AML-193 (cell line): Measurements from ENCODE around the gene CTXN1.
"Not testable (repeated sequence)": the region's sequence is repeated elsewhere in the genome, so short reads cannot be mapped to it uniquely, and the experiment has no call there.

Experiments used
- DNase-seq, 2 experiments: peaks; one replicate each; lab custom pipeline; 2025; lab: John Stamatoyannopoulos, UW

Gene CTXN1

GRCh38 chr19:7944177-7944761, 18.3 kb upstream of the CTXN1 start:
- peak; percentile 79 to 84 for DNase-seq

GRCh38 chr19:7943444-7944176, 17.7 kb upstream of the CTXN1 start, which contains the start of gene TIMM44:
TIMM44 (minus strand) TSS chr19:7943666; CDS start chr19:7943651, 15 bp downstream.
- peak; percentile 97 to 99 for DNase-seq

- DNase-seq, result no peak
Observed at GRCh38 chr19:7942981-7943443, 17.1 kb upstream of the CTXN1 start.

GRCh38 chr19:7941895-7942596, 16.1 kb upstream of the CTXN1 start:
- DNase-seq, result no peak

- no peak for DNase-seq
Observed at GRCh38 chr19:7940841-7941240, 14.9 kb upstream of the CTXN1 start.

- no peak for DNase-seq
Observed at GRCh38 chr19:7934766-7935165, 8.8 kb upstream of the CTXN1 start.

GRCh38 chr19:7933828-7934725, 8.1 kb upstream of the CTXN1 start:
- no peak for DNase-seq

GRCh38 chr19:7933411-7933810, 7.5 kb upstream of the CTXN1 start:
- no peak for DNase-seq

GRCh38 chr19:7932930-7933300, 7.0 kb upstream of the CTXN1 start:
- DNase-seq, result no peak

- DNase-seq, result no peak
Observed at GRCh38 chr19:7932276-7932929, 6.5 kb upstream of the CTXN1 start.

- DNase-seq, result no peak
Observed at GRCh38 chr19:7931221-7932061, 5.5 kb upstream of the CTXN1 start.

GRCh38 chr19:7930765-7931164, 4.8 kb upstream of the CTXN1 start:
- DNase-seq, result no peak

- DNase-seq, result not testable (repeated sequence)
Observed at GRCh38 chr19:7930030-7930429, 4.1 kb upstream of the CTXN1 start.

- DNase-seq, result peak in 1 of 2 experiments; percentile 9
Observed at GRCh38 chr19:7928741-7929701, 3.1 kb upstream of the CTXN1 start.

GRCh38 chr19:7928334-7928706, 2.4 kb upstream of the CTXN1 start:
- DNase-seq, result no peak

GRCh38 chr19:7927605-7928333, 1.8 kb upstream of the CTXN1 start:
- DNase-seq, result no peak

- no peak for DNase-seq
Observed at GRCh38 chr19:7926727-7927604, 1.0 kb upstream of the CTXN1 start.
